ENCODE measurements around the gene OPA3. TPM values are rescaled to one million over a fixed set of nuclear protein-coding genes. Genes with fewer than 3 reads are reported as not detected.

Gene OPA3
- total RNA-seq, 1 experiment from 2014 or later = 17.1 TPM

GRCh38 chr19:45517641-45518468 is 66.7 kb downstream of the OPA3 start:
- no TSS peak for BruUV-seq (replicated peaks)
- peak overlapping the region; percentile 25 for H3K27ac Mint-ChIP-seq (ENCODE audit: unreplicated experiment)
- CTCF ChIA-PET = no interaction called here

DNA sequence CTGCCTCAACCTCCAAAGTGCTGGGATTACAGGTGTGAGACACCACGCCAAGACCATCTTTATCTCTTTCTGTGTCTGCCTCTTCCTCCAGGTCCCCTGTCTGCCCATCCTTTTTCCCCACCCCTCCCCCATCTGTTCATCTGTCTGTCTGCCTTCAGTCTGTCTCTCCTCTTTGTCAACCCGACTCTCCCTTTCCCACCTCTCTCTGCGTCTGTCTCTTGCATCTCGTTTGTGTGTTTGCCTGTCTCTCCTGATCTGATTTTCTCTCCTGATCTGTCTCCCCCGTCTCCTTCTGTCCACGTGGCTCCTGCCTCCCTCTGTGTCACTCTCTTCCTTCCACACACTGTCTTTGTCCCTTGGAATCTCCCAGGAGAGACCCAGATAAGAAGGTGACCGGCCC is 67.4 kb downstream of the OPA3 start:
- DNase-seq = no peak
- peaks cover 91% of the 10 kb centered on the region for H3K36me3 Mint-ChIP-seq (ENCODE audit: insufficient read depth, unreplicated experiment)
- no peaks in the 10 kb centered on the region for H3K9me3 Mint-ChIP-seq (ENCODE audit: low read depth, unreplicated experiment)
- no peak overlapping the region for H3K4me3 Mint-ChIP-seq (ENCODE audit: low read depth, unreplicated experiment)
- TF ChIP-seq, protein P1, sequence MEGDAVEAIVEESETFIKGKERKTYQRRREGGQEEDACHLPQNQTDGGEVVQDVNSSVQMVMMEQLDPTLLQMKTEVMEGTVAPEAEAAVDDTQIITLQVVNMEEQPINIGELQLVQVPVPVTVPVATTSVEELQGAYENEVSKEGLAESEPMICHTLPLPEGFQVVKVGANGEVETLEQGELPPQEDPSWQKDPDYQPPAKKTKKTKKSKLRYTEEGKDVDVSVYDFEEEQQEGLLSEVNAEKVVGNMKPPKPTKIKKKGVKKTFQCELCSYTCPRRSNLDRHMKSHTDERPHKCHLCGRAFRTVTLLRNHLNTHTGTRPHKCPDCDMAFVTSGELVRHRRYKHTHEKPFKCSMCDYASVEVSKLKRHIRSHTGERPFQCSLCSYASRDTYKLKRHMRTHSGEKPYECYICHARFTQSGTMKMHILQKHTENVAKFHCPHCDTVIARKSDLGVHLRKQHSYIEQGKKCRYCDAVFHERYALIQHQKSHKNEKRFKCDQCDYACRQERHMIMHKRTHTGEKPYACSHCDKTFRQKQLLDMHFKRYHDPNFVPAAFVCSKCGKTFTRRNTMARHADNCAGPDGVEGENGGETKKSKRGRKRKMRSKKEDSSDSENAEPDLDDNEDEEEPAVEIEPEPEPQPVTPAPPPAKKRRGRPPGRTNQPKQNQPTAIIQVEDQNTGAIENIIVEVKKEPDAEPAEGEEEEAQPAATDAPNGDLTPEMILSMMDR (IDR thresholded peaks at IDR 0.05; ENCODE audit: unreplicated experiment) = no peak
- H3K27ac Mint-ChIP-seq (ENCODE audit: unreplicated experiment) = peak overlapping the region; percentile 25
- H3K4me1 Mint-ChIP-seq (ENCODE audit: low read depth, unreplicated experiment) = peaks cover 63% of the 10 kb centered on the region
- intact Hi-C loops (cut with micrococcal nuclease; ENCODE audit: unreplicated experiment) = no loop called here
- no TSS peak for BruUV-seq (replicated peaks)
- CTCF ChIA-PET = no interaction called here
- H3K27me3 Mint-ChIP-seq (ENCODE audit: unreplicated experiment) = no peaks in the 10 kb centered on the region

More at GRCh38 chr19:45517641-45518468, 66.7 kb downstream of the OPA3 start:
- DNase-seq = no peak
- Mint-ChIP-seq H3K36me3 (ENCODE audit: insufficient read depth, unreplicated experiment) (peaks cover 94% of the 10 kb centered on the region), H3K4me3 (ENCODE audit: low read depth, unreplicated experiment) (no peak overlapping the region), H3K4me1 (ENCODE audit: low read depth, unreplicated experiment) (peaks cover 59% of the 10 kb centered on the region), H3K27me3 (ENCODE audit: unreplicated experiment) (no peaks in the 10 kb centered on the region), H3K9me3 (ENCODE audit: low read depth, unreplicated experiment) (no peaks in the 10 kb centered on the region)
- intact Hi-C loops (cut with micrococcal nuclease; ENCODE audit: unreplicated experiment) = no loop called here
- TF ChIP-seq, protein P1 (IDR thresholded peaks at IDR 0.05; ENCODE audit: unreplicated experiment) = no peak

GRCh38 chr19:45515807-45516401 is 68.7 kb downstream of the OPA3 start:
- peaks cover 71% of the 10 kb centered on the region for H3K4me1 Mint-ChIP-seq (ENCODE audit: low read depth, unreplicated experiment)
- H3K27ac Mint-ChIP-seq (ENCODE audit: unreplicated experiment) = peak overlapping the region; percentile 80
- TF ChIP-seq, protein P1 (IDR thresholded peaks at IDR 0.05; ENCODE audit: unreplicated experiment) = no peak
- no TSS peak for BruUV-seq (replicated peaks)
- H3K27me3 Mint-ChIP-seq (ENCODE audit: unreplicated experiment) = no peaks in the 10 kb centered on the region
- peak overlapping the region; percentile 59 for H3K4me3 Mint-ChIP-seq (ENCODE audit: low read depth, unreplicated experiment)
- intact Hi-C loops (cut with micrococcal nuclease; ENCODE audit: unreplicated experiment) = no loop called here
- H3K9me3 Mint-ChIP-seq (ENCODE audit: low read depth, unreplicated experiment) = no peaks in the 10 kb centered on the region
- DNase-seq = no peak
- CTCF ChIA-PET = interaction anchor here (0.6 to 1.2 kb wide), 4 partner anchors 42 to 125 kb away, joined by 3 to 7 read pairs (median 4); no protein-coding TSS in a partner anchor
- H3K36me3 Mint-ChIP-seq (ENCODE audit: insufficient read depth, unreplicated experiment) = peaks cover 85% of the 10 kb centered on the region

- no peak for DNase-seq
- H3K4me1 Mint-ChIP-seq (ENCODE audit: low read depth, unreplicated experiment) = peaks cover 71% of the 10 kb centered on the region
- CTCF ChIA-PET = interaction anchor here (0.8 to 1.2 kb wide), 3 partner anchors 43 to 126 kb away, joined by 3 to 7 read pairs (median 3); no protein-coding TSS in a partner anchor
- no TSS peak for BruUV-seq (replicated peaks)
- H3K27me3 Mint-ChIP-seq (ENCODE audit: unreplicated experiment) = no peaks in the 10 kb centered on the region
- intact Hi-C loops (cut with micrococcal nuclease; ENCODE audit: unreplicated experiment) = no loop called here
- H3K27ac Mint-ChIP-seq (ENCODE audit: unreplicated experiment) = peak overlapping the region; percentile 80
- H3K4me3 Mint-ChIP-seq (ENCODE audit: low read depth, unreplicated experiment) = peak overlapping the region; percentile 59
- no peaks in the 10 kb centered on the region for H3K9me3 Mint-ChIP-seq (ENCODE audit: low read depth, unreplicated experiment)
- TF ChIP-seq, protein P1 (IDR thresholded peaks at IDR 0.05; ENCODE audit: unreplicated experiment) = no peak
- H3K36me3 Mint-ChIP-seq (ENCODE audit: insufficient read depth, unreplicated experiment) = peaks cover 88% of the 10 kb centered on the region
Measured at GRCh38 chr19:45515081-45515624, 69.4 kb downstream of the OPA3 start.
